ENCODE data around the gene FBRS.

GRCh38 chr16:30609002-30609925 is 49.0 kb upstream of the FBRS start:
- TF ChIP-seq CTCF (conservative IDR thresholded peaks at IDR 0.05) (no peak), EZH2 (IDR thresholded peaks at IDR 0.05; ENCODE audit: low read depth) (no peak)

Measured in PC-9 (cell line).